K562 (cell line): ENCODE data around the gene FGF1. TPM values are rescaled to one million over a fixed set of nuclear protein-coding genes. Genes with fewer than 3 reads are reported as not detected.

ENCODE experiments used
- ATAC-seq: fragments of 200-7000 bp; cut with Tn5 transposase; 3 replicates; pipeline ENCODE4 v1.9.1; 2020; ENCODE audit warnings: moderate library complexity
- BruUV-seq: library from RNA; stranded (reverse); fragments of 400-500 nt; replicated peaks from 2 replicates; lab custom pipeline; 2021; lab: Mats Ljungman, UMichigan
- CTCF ChIA-PET: fragments of 300-600 bp; formaldehyde crosslinking; extraction: SDS; loops from one replicate; lab custom pipeline; 2021; ENCODE audit warnings: low intra/inter-chr PET ratio; lab: Yijun Ruan, JAX
- POLR2A ChIA-PET: fragments of 300-600, 350-650 bp; sonication (Branson Sonifier 250); formaldehyde crosslinking; extraction: SDS; loops from one replicate; lab custom pipeline; 2021; ENCODE audit warnings: antibody characterized with exemption, inconsistent platforms; lab: Yijun Ruan, JAX
- DNase-seq, 4 experiments: peaks; one replicate each; pipeline versions ENCODE4 v3.0.0 to v3.0.0-alpha.2; 2011 to 2018; ENCODE audit warnings: low spot score in 3 of 4, mixed read lengths in 3 of 4; ENCODE audit errors: extremely low read depth in 1 of 4
- FAIRE-seq: peaks from 2 replicates; lab custom pipeline; 2011; peaks lifted over from hg19 to GRCh38; lab: Jason Lieb, UNC
- H2AFZ ChIP-seq: 2 replicates; pipeline ENCODE4 v1.6.0; 2011; ENCODE audit warnings: low read depth, low read length, control low read depth, inconsistent platforms
- H3K27ac ChIP-seq: fragments of 200-600 bp; 3 replicates; pipeline ENCODE4 v1.8.0; 2011; ENCODE audit warnings: low read depth, mild to moderate bottlenecking, control low read depth, inconsistent platforms, low read length, moderate library complexity, mixed read lengths; ENCODE audit errors: extremely low read depth
- H3K27me3 ChIP-seq, 2 experiments: fragments of 300-600 bp in 1 of 2; 2 replicates in 1 of 2; 3 replicates in 1 of 2; pipeline versions ENCODE4 v1.6.0 to v1.8.0; 2011; ENCODE audit warnings: inconsistent platforms in 2 of 2, low read length in 2 of 2, mild to moderate bottlenecking in 1 of 2, mixed read lengths in 1 of 2, moderate library complexity in 1 of 2; ENCODE audit not compliant: control insufficient read depth in 2 of 2, insufficient read depth in 2 of 2
- H3K36me3 ChIP-seq: fragments of 300-600 bp; 3 replicates; pipeline ENCODE4 v1.8.0; 2011; ENCODE audit warnings: mild to moderate bottlenecking, low read length, inconsistent platforms; ENCODE audit not compliant: control insufficient read depth, insufficient read depth
- H3K4me1 ChIP-seq, 2 experiments: fragments of 200-600 bp in 1 of 2; replicated peaks in 1 of 2; 2 replicates in 1 of 2; 3 replicates in 1 of 2; pipeline versions ENCODE4 v1.5.1 to v1.8.0; 2011; ENCODE audit warnings: inconsistent platforms in 2 of 2, low read length in 2 of 2, mild to moderate bottlenecking in 1 of 2, mixed read lengths in 1 of 2, moderate library complexity in 1 of 2; ENCODE audit not compliant: control insufficient read depth in 2 of 2, insufficient read depth in 2 of 2
- H3K4me2 ChIP-seq: 2 replicates; pipeline ENCODE4 v1.6.1; 2011; ENCODE audit warnings: low read length, control low read depth, inconsistent platforms, mixed read lengths; ENCODE audit not compliant: insufficient read depth
- H3K4me3 ChIP-seq: fragments of 200-600 bp; sonication (generic), shearing (Covaris generic); 2 replicates; pipeline ENCODE4 v1.5.1; 2016; ENCODE audit warnings: control low read depth, inconsistent platforms
- H3K79me2 ChIP-seq: fragments of 200-600 bp; 3 replicates; pipeline ENCODE4 v1.8.0; 2011; ENCODE audit warnings: low read length, inconsistent platforms; ENCODE audit not compliant: control insufficient read depth, insufficient read depth
- H3K9ac ChIP-seq, 2 experiments: 2 replicates each; pipeline versions ENCODE4 v1.6.0 to v1.6.1; 2011; ENCODE audit warnings: low read depth in 2 of 2, low read length in 2 of 2, control low read depth in 1 of 2, inconsistent platforms in 1 of 2, mild to moderate bottlenecking in 1 of 2, mixed read lengths in 1 of 2; ENCODE audit not compliant: insufficient read depth in 1 of 2
- H3K9me1 ChIP-seq: one replicate; pipeline ENCODE4 v1.6.0; 2011; ENCODE audit warnings: inconsistent platforms, mild to moderate bottlenecking, low read length, moderate library complexity; ENCODE audit not compliant: control insufficient read depth, insufficient read depth
- H3K9me3 ChIP-seq: replicated peaks from 2 replicates; pipeline ENCODE4 v1.5.1; 2011; ENCODE audit warnings: low read depth, low read length, inconsistent platforms; ENCODE audit not compliant: control insufficient read depth, insufficient read depth
- H4K20me1 ChIP-seq: replicated peaks from 2 replicates; pipeline ENCODE4 v1.6.1; 2011; ENCODE audit warnings: low read length, inconsistent platforms, mixed read lengths; ENCODE audit not compliant: control insufficient read depth, insufficient read depth
- BHLHE40 ChIP-seq: IDR thresholded peaks from 2 replicates; pipeline ENCODE4 v1.6.1; 2011; ENCODE audit warnings: low read length, improper control_type of control experiment
- JUN ChIP-seq, 2 experiments: sonication (generic) in 1 of 2; formaldehyde crosslinking in 1 of 2; IDR thresholded peaks; 2 replicates each; pipeline versions ENCODE4 v1.6.1 to v1.8.0; 2012 to 2022; ENCODE audit warnings: borderline replicate concordance in 2 of 2, mild to moderate bottlenecking in 2 of 2, improper control_type of control experiment in 1 of 2, low read depth in 1 of 2, low read length in 1 of 2, missing genetic modification reagents in 1 of 2
- MAFG ChIP-seq: fragments of 450-650 bp; conservative IDR thresholded peaks from 2 replicates; pipeline ENCODE4 v1.6.1; 2016; ENCODE audit warnings: missing genetic modification characterization, missing compliant biosample characterization
- SRSF7 ChIP-seq: fragments of 200-400 bp; formaldehyde crosslinking; optimal IDR thresholded peaks from 2 replicates; pipeline ENCODE3; 2017; ENCODE audit warnings: mild to moderate bottlenecking, low read depth, low read length
- WGBS: fragments of 100-300 bp; shearing (Covaris generic); methylation state at CpG from one replicate; pipeline ENCODE4 v1.1.6; 2016; ENCODE audit warnings: low coverage, mixed read lengths; ENCODE audit not compliant: insufficient coverage; ENCODE audit errors: missing lambda C conversion rate; 5-methylcytosine and 5-hydroxymethylcytosine counted together
- in situ Hi-C: fragments of 300-500 bp; cut with MboI; formaldehyde crosslinking; loops from 4 replicates; pipeline ENCODE4 v1.15.0; 2018; ENCODE audit warnings: inconsistent platforms, mixed read lengths
- intact Hi-C: fragments of 100-400 bp; cut with micrococcal nuclease; formaldehyde crosslinking; loops from 2 replicates; pipeline ENCODE4 v1.14.2; 2022
- polyA plus RNA-seq, 8 experiments: library from polyadenylated mRNA; depleted of rRNA in 4 of 8; stranded (reverse) in 5 of 8; unstranded in 3 of 8; fragments of >200 nt; fragmentation: Nextera tagmentation in 2 of 8; fragmentation: Illumina TruSeq in 1 of 8; extraction: Ambion mirVana in 2 of 8; extraction: Trizol in 1 of 8; gene quantifications; 2 replicates each; pipeline versions ENCODE4 v1.2.1 to v1.2.3, GENCODE V29; 2011 to 2014; ENCODE audit warnings: inconsistent platforms in 1 of 8, missing spikeins in 1 of 8
- total RNA-seq, 7 experiments: library from RNA; depleted of rRNA in 6 of 7; stranded (reverse); fragments of >200 nt in 6 of 7; fragmentation: Illumina TruSeq in 2 of 7; extraction: Trizol in 2 of 7; gene quantifications; 2 replicates each; pipeline versions ENCODE4 v1.2.1 to v1.2.3, GENCODE V29; 2011 to 2021; ENCODE audit warnings: low replicate concordance in 1 of 7
- TF ChIP-seq, protein P1 (sequence below): fragments of 200-800 bp; sonication (Bioruptor generic); IDR thresholded peaks from 2 replicates; pipeline ENCODE4 v1.6.1; 2017; ENCODE audit warnings: missing genetic modification characterization, missing compliant biosample characterization
- TF ChIP-seq, protein P2 (sequence below): fragments of 450-650 bp; IDR thresholded peaks from 2 replicates; pipeline ENCODE4 v1.7.0; 2016; ENCODE audit warnings: borderline replicate concordance
- TF ChIP-seq, protein P3 (sequence below): sonication (generic); formaldehyde crosslinking; IDR thresholded peaks from 2 replicates; pipeline ENCODE4 v1.8.0; 2022; ENCODE audit warnings: missing genetic modification reagents, mild to moderate bottlenecking, moderate library complexity, borderline replicate concordance
- TF ChIP-seq, protein P4 (sequence below): sonication (generic); formaldehyde crosslinking; IDR thresholded peaks from 2 replicates; pipeline ENCODE4 v1.8.0; 2023; ENCODE audit warnings: missing genetic modification reagents, mild to moderate bottlenecking, borderline replicate concordance

FGF1 gene
- total and polyA plus RNA-seq, 9 of the 15 experiments (the other 6 are each of a cell fraction or from before 2014, with no cell fraction given) = not detected

DNA sequence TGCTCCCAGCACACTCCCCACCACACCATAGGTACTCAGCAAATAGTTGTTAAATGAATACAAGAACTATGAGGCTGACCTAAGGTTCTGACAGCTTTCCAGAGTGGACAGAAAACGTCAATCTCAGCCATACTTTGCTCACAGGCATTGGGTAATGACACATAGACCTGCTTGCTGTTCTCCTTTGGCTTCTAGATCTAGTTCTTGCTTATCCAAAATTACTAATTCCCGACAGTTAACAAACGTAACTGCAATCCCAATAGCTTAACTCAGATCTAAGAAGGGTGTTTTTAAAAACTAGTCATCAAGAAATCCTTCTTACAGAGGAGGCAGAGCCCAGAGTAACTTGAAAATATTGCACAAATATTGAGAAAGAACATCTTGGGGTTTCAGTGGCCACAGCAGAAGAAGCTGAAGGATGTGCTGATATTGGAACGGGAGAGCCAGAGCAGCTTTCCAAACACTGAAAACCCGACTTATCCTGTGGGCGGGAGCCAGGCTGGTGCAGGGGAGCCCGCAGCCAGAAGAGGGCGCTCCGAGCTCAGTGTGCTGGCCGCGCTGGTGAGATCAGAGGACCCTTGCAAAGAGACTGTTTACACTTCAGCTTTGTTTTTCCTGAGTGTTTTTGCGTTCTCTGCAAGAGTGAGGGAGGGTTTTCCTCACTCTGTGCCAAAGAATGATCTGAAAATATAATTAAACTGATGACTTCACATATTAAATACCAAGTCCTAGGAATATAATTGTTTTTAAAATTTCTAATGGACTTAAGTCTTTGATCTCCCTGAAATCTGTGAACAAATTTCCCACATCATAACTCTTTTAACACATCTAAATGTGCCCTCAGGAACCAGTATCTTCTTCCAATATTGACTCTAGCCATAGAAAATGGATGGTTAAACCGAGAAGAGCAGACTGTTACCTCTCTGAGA lies 30.3 kb downstream of the FGF1 start:
- under 1% methylated on average over 13 of the region's 13 CpGs for WGBS
- POLR2A ChIA-PET = no interaction called here
- 0 out of 2 replicates have a peak, but pooled peaks have one; percentile 10 for TF ChIP-seq BHLHE40
- TF ChIP-seq SRSF7 = no peak
- TF ChIP-seq JUN (IDR thresholded peaks at IDR 0.05; ENCODE audit: borderline replicate concordance, low read depth, low read length) = 0 out of 2 replicates have a peak, but pooled peaks have one; percentile 22
- TF ChIP-seq JUN (CRISPR knock-in tag; IDR thresholded peaks at IDR 0.05; ENCODE audit: borderline replicate concordance) = no peak
- TF ChIP-seq, protein P1, sequence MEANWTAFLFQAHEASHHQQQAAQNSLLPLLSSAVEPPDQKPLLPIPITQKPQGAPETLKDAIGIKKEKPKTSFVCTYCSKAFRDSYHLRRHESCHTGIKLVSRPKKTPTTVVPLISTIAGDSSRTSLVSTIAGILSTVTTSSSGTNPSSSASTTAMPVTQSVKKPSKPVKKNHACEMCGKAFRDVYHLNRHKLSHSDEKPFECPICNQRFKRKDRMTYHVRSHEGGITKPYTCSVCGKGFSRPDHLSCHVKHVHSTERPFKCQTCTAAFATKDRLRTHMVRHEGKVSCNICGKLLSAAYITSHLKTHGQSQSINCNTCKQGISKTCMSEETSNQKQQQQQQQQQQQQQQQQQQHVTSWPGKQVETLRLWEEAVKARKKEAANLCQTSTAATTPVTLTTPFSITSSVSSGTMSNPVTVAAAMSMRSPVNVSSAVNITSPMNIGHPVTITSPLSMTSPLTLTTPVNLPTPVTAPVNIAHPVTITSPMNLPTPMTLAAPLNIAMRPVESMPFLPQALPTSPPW (CRISPR knock-in tag) = no peak
- TF ChIP-seq, protein P2, sequence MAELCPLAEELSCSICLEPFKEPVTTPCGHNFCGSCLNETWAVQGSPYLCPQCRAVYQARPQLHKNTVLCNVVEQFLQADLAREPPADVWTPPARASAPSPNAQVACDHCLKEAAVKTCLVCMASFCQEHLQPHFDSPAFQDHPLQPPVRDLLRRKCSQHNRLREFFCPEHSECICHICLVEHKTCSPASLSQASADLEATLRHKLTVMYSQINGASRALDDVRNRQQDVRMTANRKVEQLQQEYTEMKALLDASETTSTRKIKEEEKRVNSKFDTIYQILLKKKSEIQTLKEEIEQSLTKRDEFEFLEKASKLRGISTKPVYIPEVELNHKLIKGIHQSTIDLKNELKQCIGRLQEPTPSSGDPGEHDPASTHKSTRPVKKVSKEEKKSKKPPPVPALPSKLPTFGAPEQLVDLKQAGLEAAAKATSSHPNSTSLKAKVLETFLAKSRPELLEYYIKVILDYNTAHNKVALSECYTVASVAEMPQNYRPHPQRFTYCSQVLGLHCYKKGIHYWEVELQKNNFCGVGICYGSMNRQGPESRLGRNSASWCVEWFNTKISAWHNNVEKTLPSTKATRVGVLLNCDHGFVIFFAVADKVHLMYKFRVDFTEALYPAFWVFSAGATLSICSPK = no peak
- 0 out of 2 replicates have a peak, but pooled peaks have one; percentile 15 for TF ChIP-seq MAFG (tag)
- TF ChIP-seq, protein P3, sequence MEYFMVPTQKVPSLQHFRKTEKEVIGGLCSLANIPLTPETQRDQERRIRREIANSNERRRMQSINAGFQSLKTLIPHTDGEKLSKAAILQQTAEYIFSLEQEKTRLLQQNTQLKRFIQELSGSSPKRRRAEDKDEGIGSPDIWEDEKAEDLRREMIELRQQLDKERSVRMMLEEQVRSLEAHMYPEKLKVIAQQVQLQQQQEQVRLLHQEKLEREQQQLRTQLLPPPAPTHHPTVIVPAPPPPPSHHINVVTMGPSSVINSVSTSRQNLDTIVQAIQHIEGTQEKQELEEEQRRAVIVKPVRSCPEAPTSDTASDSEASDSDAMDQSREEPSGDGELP (CRISPR knock-in tag) = no peak
- TF ChIP-seq, protein P4, sequence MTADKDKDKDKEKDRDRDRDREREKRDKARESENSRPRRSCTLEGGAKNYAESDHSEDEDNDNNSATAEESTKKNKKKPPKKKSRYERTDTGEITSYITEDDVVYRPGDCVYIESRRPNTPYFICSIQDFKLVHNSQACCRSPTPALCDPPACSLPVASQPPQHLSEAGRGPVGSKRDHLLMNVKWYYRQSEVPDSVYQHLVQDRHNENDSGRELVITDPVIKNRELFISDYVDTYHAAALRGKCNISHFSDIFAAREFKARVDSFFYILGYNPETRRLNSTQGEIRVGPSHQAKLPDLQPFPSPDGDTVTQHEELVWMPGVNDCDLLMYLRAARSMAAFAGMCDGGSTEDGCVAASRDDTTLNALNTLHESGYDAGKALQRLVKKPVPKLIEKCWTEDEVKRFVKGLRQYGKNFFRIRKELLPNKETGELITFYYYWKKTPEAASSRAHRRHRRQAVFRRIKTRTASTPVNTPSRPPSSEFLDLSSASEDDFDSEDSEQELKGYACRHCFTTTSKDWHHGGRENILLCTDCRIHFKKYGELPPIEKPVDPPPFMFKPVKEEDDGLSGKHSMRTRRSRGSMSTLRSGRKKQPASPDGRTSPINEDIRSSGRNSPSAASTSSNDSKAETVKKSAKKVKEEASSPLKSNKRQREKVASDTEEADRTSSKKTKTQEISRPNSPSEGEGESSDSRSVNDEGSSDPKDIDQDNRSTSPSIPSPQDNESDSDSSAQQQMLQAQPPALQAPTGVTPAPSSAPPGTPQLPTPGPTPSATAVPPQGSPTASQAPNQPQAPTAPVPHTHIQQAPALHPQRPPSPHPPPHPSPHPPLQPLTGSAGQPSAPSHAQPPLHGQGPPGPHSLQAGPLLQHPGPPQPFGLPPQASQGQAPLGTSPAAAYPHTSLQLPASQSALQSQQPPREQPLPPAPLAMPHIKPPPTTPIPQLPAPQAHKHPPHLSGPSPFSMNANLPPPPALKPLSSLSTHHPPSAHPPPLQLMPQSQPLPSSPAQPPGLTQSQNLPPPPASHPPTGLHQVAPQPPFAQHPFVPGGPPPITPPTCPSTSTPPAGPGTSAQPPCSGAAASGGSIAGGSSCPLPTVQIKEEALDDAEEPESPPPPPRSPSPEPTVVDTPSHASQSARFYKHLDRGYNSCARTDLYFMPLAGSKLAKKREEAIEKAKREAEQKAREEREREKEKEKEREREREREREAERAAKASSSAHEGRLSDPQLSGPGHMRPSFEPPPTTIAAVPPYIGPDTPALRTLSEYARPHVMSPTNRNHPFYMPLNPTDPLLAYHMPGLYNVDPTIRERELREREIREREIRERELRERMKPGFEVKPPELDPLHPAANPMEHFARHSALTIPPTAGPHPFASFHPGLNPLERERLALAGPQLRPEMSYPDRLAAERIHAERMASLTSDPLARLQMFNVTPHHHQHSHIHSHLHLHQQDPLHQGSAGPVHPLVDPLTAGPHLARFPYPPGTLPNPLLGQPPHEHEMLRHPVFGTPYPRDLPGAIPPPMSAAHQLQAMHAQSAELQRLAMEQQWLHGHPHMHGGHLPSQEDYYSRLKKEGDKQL (CRISPR knock-in tag) = no peak

More for the DNA sequence above, 30.3 kb downstream of the FGF1 start:
- in situ Hi-C loops (no loop called here), intact Hi-C loops (loop anchor here (1.0 kb wide), 2 partner anchors 44 to 233 kb away; no protein-coding TSS in a partner anchor)
- Histone ChIP-seq H3K9ac (no peak overlapping the region), H3K36me3 (no peaks in the 10 kb centered on the region), H3K27me3 (peaks cover 14 to 48% of the 10 kb centered on the region in 2 experiments; a peak in 4 of 5 replicates), H3K9me3 (no peaks in the 10 kb centered on the region), H3K4me1 (no peaks in the 10 kb centered on the region), H3K4me2 (no peak overlapping the region), H3K9me1 (no peaks in the 10 kb centered on the region), H3K4me3 (no peak overlapping the region), H3K27ac (no peak overlapping the region), H4K20me1 (no peaks in the 10 kb centered on the region; the same call in 1 of the 2 replicates), H3K79me2 (no peaks in the 10 kb centered on the region), H2AFZ (no peak overlapping the region)
- peak; percentile 88 for FAIRE-seq
- peak; percentile 74 to 85 (median 82) for DNase-seq
- CTCF ChIA-PET = interaction anchor here (1.0 to 2.1 kb wide), 5 partner anchors 40 to 225 kb away, joined by 3 to 24 read pairs (median 4); no protein-coding TSS in a partner anchor
- no TSS peak for BruUV-seq
- ATAC-seq = peak; percentile 99
